Measurements from ENCODE around the gene CAMK2D. TPM values are rescaled to one million over a fixed set of nuclear protein-coding genes. Genes with fewer than 3 reads are reported as not detected.

Gene CAMK2D
- total and polyA plus RNA-seq, 2 donors from 2014 or later, result 9.1 to 34.7 TPM

GRCh38 chr4:113739197-113739596, 22.3 kb downstream of the CAMK2D start:
- DNase-seq, result no peak
- H3K36me3 ChIP-seq (ENCODE audit: control insufficient read depth in 2 of 3, insufficient read depth in 3 of 3, low read length in 3 of 3), result no peaks in the 10 kb centered on the region
- TF ChIP-seq CTCF (IDR thresholded peaks at IDR 0.05; ENCODE audit: borderline replicate concordance, extremely low read depth, insufficient read depth), result no peak
- H3K4me1 ChIP-seq (ENCODE audit: control insufficient read depth in 2 of 3, insufficient read depth in 2 of 3, low read depth in 1 of 3, low read length in 3 of 3), result peaks cover 0 to 3% (median 0%) of the 10 kb centered on the region in 3 donors
- no peak for FAIRE-seq
- intact Hi-C loops (cut with DNase I), result no loop called here
- no peaks in the 10 kb centered on the region for H3K27me3 ChIP-seq (ENCODE audit: control insufficient read depth, insufficient read depth, low read length)
- no peak overlapping the region for H3K9ac ChIP-seq (ENCODE audit: low read length in 3 of 3)
- H3K27ac ChIP-seq (ENCODE audit: low read depth in 2 of 2, low read length in 2 of 2), result no peak overlapping the region
- no peaks in the 10 kb centered on the region for H3K9me3 ChIP-seq (ENCODE audit: control insufficient read depth in 2 of 3, insufficient read depth in 1 of 3, low read length in 3 of 3)
- H3K4me3 ChIP-seq (ENCODE audit: low read length in 3 of 3), result no peak overlapping the region

GRCh38 chr4:113738251-113738650, 23.3 kb downstream of the CAMK2D start:
- intact Hi-C loops (cut with DNase I), result no loop called here

GRCh38 chr4:113733685-113734084, 27.9 kb downstream of the CAMK2D start:
- no peak overlapping the region for H3K9ac ChIP-seq (ENCODE audit: low read length in 3 of 3)
- H3K4me3 ChIP-seq (ENCODE audit: low read length in 3 of 3), result no peak overlapping the region
- H3K4me1 ChIP-seq (ENCODE audit: control insufficient read depth in 2 of 3, insufficient read depth in 2 of 3, low read depth in 1 of 3, low read length in 3 of 3), result no peaks in the 10 kb centered on the region
- TF ChIP-seq CTCF (IDR thresholded peaks at IDR 0.05; ENCODE audit: borderline replicate concordance, extremely low read depth, insufficient read depth), result no peak
- intact Hi-C loops (cut with DNase I), result no loop called here
- H3K27me3 ChIP-seq (ENCODE audit: control insufficient read depth, insufficient read depth, low read length), result no peaks in the 10 kb centered on the region
- no peak overlapping the region for H3K27ac ChIP-seq (ENCODE audit: low read depth in 2 of 2, low read length in 2 of 2)
- FAIRE-seq (peak; percentile 33), DNase-seq (no peak)
- no peaks in the 10 kb centered on the region for H3K36me3 ChIP-seq (ENCODE audit: control insufficient read depth in 2 of 3, insufficient read depth in 3 of 3, low read length in 3 of 3)
- no peaks in the 10 kb centered on the region for H3K9me3 ChIP-seq (ENCODE audit: control insufficient read depth in 2 of 3, insufficient read depth in 1 of 3, low read length in 3 of 3)

More at GRCh38 chr4:113738251-113738650, 23.3 kb downstream of the CAMK2D start:
- Histone ChIP-seq H3K4me3 (ENCODE audit: low read length in 3 of 3) (no peak overlapping the region), H3K9me3 (ENCODE audit: control insufficient read depth in 2 of 3, insufficient read depth in 1 of 3, low read length in 3 of 3) (no peaks in the 10 kb centered on the region), H3K36me3 (ENCODE audit: control insufficient read depth in 2 of 3, insufficient read depth in 3 of 3, low read length in 3 of 3) (no peaks in the 10 kb centered on the region), H3K4me1 (ENCODE audit: control insufficient read depth in 2 of 3, insufficient read depth in 2 of 3, low read depth in 1 of 3, low read length in 3 of 3) (peaks cover 0 to 3% (median 0%) of the 10 kb centered on the region in 3 donors), H3K9ac (ENCODE audit: low read length in 3 of 3) (no peak overlapping the region), H3K27ac (ENCODE audit: low read depth in 2 of 2, low read length in 2 of 2) (no peak overlapping the region), H3K27me3 (ENCODE audit: control insufficient read depth, insufficient read depth, low read length) (no peaks in the 10 kb centered on the region)
- no peak for TF ChIP-seq CTCF (IDR thresholded peaks at IDR 0.05; ENCODE audit: borderline replicate concordance, extremely low read depth, insufficient read depth)
- no peak for FAIRE-seq
- DNase-seq, result no peak

- Histone ChIP-seq H3K9me3 (ENCODE audit: control insufficient read depth in 2 of 3, insufficient read depth in 1 of 3, low read length in 3 of 3) (no peaks in the 10 kb centered on the region), H3K4me1 (ENCODE audit: control insufficient read depth in 2 of 3, insufficient read depth in 2 of 3, low read depth in 1 of 3, low read length in 3 of 3) (no peaks in the 10 kb centered on the region), H3K36me3 (ENCODE audit: control insufficient read depth in 2 of 3, insufficient read depth in 3 of 3, low read length in 3 of 3) (no peaks in the 10 kb centered on the region), H3K27me3 (ENCODE audit: control insufficient read depth, insufficient read depth, low read length) (no peaks in the 10 kb centered on the region), H3K4me3 (ENCODE audit: low read length in 3 of 3) (no peak overlapping the region), H3K9ac (ENCODE audit: low read length in 3 of 3) (no peak overlapping the region), H3K27ac (ENCODE audit: low read depth in 2 of 2, low read length in 2 of 2) (no peak overlapping the region)
- DNase-seq (peak in 2 of 5 donors; percentile 13 to 20), FAIRE-seq (peak; percentile 38)
- no peak for TF ChIP-seq CTCF (IDR thresholded peaks at IDR 0.05; ENCODE audit: borderline replicate concordance, extremely low read depth, insufficient read depth)
- intact Hi-C loops (cut with DNase I), result no loop called here
Measured at GRCh38 chr4:113732967-113733527, 28.5 kb downstream of the CAMK2D start.
